ENCODE measurements around the gene RSPO4.

DNA sequence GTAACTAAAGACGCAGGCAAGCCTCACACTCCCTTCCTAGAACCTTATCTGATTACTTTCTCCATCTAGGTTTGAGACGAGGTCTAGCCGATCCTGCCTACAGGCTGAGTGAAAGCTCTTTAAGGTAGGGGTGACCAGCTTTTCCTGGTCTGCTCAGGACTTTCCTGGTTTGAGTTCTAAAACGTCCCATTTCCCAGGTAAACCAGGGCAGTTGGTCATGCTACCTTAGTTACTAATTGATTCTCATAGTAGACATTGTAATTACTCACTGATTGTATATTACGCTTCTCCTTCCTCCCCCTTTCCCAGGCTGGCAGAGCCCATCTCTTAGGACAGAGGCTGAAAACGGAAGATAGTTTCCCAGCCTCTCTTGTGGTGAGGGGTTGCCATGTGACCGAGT is 27.9 kb upstream of the RSPO4 start:
- TF ChIP-seq, protein P1, sequence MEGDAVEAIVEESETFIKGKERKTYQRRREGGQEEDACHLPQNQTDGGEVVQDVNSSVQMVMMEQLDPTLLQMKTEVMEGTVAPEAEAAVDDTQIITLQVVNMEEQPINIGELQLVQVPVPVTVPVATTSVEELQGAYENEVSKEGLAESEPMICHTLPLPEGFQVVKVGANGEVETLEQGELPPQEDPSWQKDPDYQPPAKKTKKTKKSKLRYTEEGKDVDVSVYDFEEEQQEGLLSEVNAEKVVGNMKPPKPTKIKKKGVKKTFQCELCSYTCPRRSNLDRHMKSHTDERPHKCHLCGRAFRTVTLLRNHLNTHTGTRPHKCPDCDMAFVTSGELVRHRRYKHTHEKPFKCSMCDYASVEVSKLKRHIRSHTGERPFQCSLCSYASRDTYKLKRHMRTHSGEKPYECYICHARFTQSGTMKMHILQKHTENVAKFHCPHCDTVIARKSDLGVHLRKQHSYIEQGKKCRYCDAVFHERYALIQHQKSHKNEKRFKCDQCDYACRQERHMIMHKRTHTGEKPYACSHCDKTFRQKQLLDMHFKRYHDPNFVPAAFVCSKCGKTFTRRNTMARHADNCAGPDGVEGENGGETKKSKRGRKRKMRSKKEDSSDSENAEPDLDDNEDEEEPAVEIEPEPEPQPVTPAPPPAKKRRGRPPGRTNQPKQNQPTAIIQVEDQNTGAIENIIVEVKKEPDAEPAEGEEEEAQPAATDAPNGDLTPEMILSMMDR (IDR thresholded peaks at IDR 0.05; ENCODE audit: insufficient read depth, low read length, poor library complexity, severe bottlenecking) = no peak
- TF ChIP-seq EZH2phosphoT487 (conservative IDR thresholded peaks at IDR 0.05; ENCODE audit: low read length) = no peak
